ENCODE results near the gene TAAR1. TPM values are rescaled to one million over a fixed set of nuclear protein-coding genes. Genes with fewer than 3 reads are reported as not detected.

The TAAR1 gene
- total and polyA plus RNA-seq, 2 experiments from 2014 or later, result not detected

DNA sequence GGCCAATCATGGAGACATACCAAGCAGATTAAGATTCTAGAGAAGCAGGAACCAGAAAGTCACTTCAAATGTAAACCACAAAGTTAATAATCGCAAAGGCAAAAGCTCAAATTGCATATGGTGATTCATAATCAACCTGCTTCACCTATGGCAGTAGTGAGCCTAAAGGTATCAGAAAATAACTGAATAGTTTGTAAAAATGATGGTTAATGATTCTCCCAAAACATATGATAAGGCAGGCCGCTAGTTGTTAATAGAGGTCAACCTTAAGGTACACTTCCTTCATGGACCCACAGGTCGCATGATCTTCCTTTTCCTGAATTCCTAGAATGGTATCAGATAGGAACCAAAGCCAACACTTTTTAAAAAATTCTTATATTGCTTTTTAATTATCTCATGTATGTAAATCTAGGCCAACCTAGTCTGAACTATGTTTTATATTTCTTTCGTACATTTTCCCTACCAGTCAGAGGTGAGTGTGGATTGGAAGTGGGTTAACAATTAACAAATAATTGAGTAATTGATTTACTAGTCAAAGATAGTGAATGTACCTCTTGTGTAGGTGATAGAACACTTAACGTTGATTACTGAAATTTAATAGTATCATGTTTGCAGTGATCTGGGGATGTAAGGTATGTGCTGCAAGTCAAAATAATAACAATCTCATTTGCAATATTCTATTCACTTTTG, 51.3 kb downstream of the TAAR1 start (continued):
- TF ChIP-seq, protein P1, sequence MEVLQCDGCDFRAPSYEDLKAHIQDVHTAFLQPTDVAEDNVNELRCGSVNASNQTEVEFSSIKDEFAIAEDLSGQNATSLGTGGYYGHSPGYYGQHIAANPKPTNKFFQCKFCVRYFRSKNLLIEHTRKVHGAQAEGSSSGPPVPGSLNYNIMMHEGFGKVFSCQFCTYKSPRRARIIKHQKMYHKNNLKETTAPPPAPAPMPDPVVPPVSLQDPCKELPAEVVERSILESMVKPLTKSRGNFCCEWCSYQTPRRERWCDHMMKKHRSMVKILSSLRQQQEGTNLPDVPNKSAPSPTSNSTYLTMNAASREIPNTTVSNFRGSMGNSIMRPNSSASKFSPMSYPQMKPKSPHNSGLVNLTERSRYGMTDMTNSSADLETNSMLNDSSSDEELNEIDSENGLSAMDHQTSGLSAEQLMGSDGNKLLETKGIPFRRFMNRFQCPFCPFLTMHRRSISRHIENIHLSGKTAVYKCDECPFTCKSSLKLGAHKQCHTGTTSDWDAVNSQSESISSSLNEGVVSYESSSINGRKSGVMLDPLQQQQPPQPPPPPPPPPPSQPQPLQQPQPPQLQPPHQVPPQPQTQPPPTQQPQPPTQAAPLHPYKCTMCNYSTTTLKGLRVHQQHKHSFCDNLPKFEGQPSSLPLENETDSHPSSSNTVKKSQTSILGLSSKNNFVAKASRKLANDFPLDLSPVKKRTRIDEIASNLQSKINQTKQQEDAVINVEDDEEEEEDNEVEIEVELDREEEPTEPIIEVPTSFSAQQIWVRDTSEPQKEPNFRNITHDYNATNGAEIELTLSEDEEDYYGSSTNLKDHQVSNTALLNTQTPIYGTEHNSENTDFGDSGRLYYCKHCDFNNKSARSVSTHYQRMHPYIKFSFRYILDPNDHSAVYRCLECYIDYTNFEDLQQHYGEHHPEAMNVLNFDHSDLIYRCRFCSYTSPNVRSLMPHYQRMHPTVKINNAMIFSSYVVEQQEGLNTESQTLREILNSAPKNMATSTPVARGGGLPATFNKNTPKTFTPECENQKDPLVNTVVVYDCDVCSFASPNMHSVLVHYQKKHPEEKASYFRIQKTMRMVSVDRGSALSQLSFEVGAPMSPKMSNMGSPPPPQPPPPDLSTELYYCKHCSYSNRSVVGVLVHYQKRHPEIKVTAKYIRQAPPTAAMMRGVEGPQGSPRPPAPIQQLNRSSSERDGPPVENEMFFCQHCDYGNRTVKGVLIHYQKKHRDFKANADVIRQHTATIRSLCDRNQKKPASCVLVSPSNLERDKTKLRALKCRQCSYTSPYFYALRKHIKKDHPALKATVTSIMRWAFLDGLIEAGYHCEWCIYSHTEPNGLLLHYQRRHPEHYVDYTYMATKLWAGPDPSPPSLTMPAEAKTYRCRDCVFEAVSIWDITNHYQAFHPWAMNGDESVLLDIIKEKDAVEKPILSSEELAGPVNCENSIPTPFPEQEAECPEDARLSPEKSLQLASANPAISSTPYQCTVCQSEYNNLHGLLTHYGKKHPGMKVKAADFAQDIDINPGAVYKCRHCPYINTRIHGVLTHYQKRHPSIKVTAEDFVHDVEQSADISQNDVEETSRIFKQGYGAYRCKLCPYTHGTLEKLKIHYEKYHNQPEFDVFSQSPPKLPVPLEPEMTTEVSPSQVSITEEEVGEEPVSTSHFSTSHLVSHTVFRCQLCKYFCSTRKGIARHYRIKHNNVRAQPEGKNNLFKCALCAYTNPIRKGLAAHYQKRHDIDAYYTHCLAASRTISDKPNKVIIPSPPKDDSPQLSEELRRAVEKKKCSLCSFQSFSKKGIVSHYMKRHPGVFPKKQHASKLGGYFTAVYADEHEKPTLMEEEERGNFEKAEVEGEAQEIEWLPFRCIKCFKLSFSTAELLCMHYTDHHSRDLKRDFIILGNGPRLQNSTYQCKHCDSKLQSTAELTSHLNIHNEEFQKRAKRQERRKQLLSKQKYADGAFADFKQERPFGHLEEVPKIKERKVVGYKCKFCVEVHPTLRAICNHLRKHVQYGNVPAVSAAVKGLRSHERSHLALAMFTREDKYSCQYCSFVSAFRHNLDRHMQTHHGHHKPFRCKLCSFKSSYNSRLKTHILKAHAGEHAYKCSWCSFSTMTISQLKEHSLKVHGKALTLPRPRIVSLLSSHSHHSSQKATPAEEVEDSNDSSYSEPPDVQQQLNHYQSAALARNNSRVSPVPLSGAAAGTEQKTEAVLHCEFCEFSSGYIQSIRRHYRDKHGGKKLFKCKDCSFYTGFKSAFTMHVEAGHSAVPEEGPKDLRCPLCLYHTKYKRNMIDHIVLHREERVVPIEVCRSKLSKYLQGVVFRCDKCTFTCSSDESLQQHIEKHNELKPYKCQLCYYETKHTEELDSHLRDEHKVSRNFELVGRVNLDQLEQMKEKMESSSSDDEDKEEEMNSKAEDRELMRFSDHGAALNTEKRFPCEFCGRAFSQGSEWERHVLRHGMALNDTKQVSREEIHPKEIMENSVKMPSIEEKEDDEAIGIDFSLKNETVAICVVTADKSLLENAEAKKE (CRISPR knock-in tag; IDR thresholded peaks at IDR 0.05), result no peak
- no peak for TF ChIP-seq EZH2 (IDR thresholded peaks at IDR 0.05; ENCODE audit: low read depth, unreplicated experiment)
- TF ChIP-seq STAT1 (IDR thresholded peaks at IDR 0.05; ENCODE audit: unreplicated experiment), result no peak
- no peak for TF ChIP-seq ZNF114 (CRISPR knock-in tag; IDR thresholded peaks at IDR 0.05)
- TF ChIP-seq, protein P2, sequence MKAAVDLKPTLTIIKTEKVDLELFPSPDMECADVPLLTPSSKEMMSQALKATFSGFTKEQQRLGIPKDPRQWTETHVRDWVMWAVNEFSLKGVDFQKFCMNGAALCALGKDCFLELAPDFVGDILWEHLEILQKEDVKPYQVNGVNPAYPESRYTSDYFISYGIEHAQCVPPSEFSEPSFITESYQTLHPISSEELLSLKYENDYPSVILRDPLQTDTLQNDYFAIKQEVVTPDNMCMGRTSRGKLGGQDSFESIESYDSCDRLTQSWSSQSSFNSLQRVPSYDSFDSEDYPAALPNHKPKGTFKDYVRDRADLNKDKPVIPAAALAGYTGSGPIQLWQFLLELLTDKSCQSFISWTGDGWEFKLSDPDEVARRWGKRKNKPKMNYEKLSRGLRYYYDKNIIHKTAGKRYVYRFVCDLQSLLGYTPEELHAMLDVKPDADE (IDR thresholded peaks at IDR 0.05), result no peak
- TF ChIP-seq JUNB (IDR thresholded peaks at IDR 0.05; ENCODE audit: unreplicated experiment), result no peak
- no peak for TF ChIP-seq CREB1 (CRISPR knock-in tag; IDR thresholded peaks at IDR 0.05; ENCODE audit: low read depth)
- no peak for TF ChIP-seq ZNF331 (CRISPR knock-in tag; IDR thresholded peaks at IDR 0.05; ENCODE audit: low read depth)
- TF ChIP-seq EZH2phosphoT487 (IDR thresholded peaks at IDR 0.05; ENCODE audit: unreplicated experiment), result no peak
- no peak for TF ChIP-seq NANOG (IDR thresholded peaks at IDR 0.05; ENCODE audit: borderline replicate concordance)
- TF ChIP-seq, protein P3, sequence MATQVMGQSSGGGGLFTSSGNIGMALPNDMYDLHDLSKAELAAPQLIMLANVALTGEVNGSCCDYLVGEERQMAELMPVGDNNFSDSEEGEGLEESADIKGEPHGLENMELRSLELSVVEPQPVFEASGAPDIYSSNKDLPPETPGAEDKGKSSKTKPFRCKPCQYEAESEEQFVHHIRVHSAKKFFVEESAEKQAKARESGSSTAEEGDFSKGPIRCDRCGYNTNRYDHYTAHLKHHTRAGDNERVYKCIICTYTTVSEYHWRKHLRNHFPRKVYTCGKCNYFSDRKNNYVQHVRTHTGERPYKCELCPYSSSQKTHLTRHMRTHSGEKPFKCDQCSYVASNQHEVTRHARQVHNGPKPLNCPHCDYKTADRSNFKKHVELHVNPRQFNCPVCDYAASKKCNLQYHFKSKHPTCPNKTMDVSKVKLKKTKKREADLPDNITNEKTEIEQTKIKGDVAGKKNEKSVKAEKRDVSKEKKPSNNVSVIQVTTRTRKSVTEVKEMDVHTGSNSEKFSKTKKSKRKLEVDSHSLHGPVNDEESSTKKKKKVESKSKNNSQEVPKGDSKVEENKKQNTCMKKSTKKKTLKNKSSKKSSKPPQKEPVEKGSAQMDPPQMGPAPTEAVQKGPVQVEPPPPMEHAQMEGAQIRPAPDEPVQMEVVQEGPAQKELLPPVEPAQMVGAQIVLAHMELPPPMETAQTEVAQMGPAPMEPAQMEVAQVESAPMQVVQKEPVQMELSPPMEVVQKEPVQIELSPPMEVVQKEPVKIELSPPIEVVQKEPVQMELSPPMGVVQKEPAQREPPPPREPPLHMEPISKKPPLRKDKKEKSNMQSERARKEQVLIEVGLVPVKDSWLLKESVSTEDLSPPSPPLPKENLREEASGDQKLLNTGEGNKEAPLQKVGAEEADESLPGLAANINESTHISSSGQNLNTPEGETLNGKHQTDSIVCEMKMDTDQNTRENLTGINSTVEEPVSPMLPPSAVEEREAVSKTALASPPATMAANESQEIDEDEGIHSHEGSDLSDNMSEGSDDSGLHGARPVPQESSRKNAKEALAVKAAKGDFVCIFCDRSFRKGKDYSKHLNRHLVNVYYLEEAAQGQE (IDR thresholded peaks at IDR 0.05; ENCODE audit: unreplicated experiment), result no peak
